CD14-positive monocyte (primary cell): ENCODE results near the gene EPHA1. TPM values are rescaled to one million over a fixed set of nuclear protein-coding genes. Genes with fewer than 3 reads are reported as not detected.

Source experiments
- DNase-seq, 3 donors: peaks; one replicate each; pipeline ENCODE4 v3.0.0-alpha.2; 2011 to 2022
- H2AFZ ChIP-seq: 2 replicates; pipeline ENCODE4 v1.6.0; 2012; ENCODE audit warnings: mild to moderate bottlenecking, low read depth, low read length, inconsistent platforms; ENCODE audit not compliant: insufficient read depth, poor library complexity, severe bottlenecking
- H3K27ac ChIP-seq, 2 donors: 1 replicate in 1 of 2; 2 replicates in 1 of 2; pipeline ENCODE4 v1.5.1; 2012 to 2013; ENCODE audit warnings: low read length in 2 of 2, control low read depth in 1 of 2, inconsistent platforms in 1 of 2, low read depth in 1 of 2, mild to moderate bottlenecking in 1 of 2
- H3K27me3 ChIP-seq, 2 donors: one replicate each; pipeline versions ENCODE4 v1.6.0 to v1.6.1; 2011 to 2013; ENCODE audit warnings: low read length in 2 of 2; ENCODE audit not compliant: control insufficient read depth in 2 of 2, insufficient read depth in 2 of 2
- H3K36me3 ChIP-seq, 2 donors: replicated peaks in 1 of 2; 1 replicate in 1 of 2; 2 replicates in 1 of 2; pipeline versions ENCODE4 v1.5.1 to v1.6.1; 2012 to 2013; ENCODE audit warnings: low read length in 2 of 2, control low read depth in 1 of 2, inconsistent platforms in 1 of 2, mild to moderate bottlenecking in 1 of 2; ENCODE audit not compliant: insufficient read depth in 2 of 2, control insufficient read depth in 1 of 2
- H3K4me1 ChIP-seq, 2 donors: 1 replicate in 1 of 2; 2 replicates in 1 of 2; pipeline versions ENCODE4 v1.5.1 to v1.6.1; 2012 to 2013; ENCODE audit warnings: low read length in 2 of 2, control low read depth in 1 of 2, inconsistent platforms in 1 of 2, mild to moderate bottlenecking in 1 of 2, moderate library complexity in 1 of 2; ENCODE audit not compliant: insufficient read depth in 2 of 2, control insufficient read depth in 1 of 2
- H3K4me2 ChIP-seq: replicated peaks from 2 replicates; pipeline ENCODE3; 2012; ENCODE audit warnings: low read length, moderate library complexity, mild to moderate bottlenecking; ENCODE audit not compliant: poor library complexity, severe bottlenecking; ENCODE audit errors: extremely low read depth
- H3K4me3 ChIP-seq, 3 experiments: fragments of 200-600 bp in 1 of 3; sonication (generic) in 1 of 3; replicated peaks in 1 of 3; 1 replicate in 2 of 3; 2 replicates in 1 of 3; pipeline ENCODE4 v1.5.1; 2011 to 2013; ENCODE audit warnings: low read length in 3 of 3, mild to moderate bottlenecking in 3 of 3, control low read depth in 2 of 3, low read depth in 2 of 3, inconsistent platforms in 1 of 3, moderate library complexity in 1 of 3
- H3K79me2 ChIP-seq: 2 replicates; pipeline ENCODE4 v1.6.0; 2012; ENCODE audit warnings: mild to moderate bottlenecking, control low read depth, inconsistent platforms, low read length, moderate library complexity; ENCODE audit not compliant: insufficient read depth
- H3K9ac ChIP-seq: 2 replicates; pipeline ENCODE4 v1.6.0; 2017; ENCODE audit warnings: low read length, mild to moderate bottlenecking; ENCODE audit not compliant: insufficient read depth, poor library complexity, severe bottlenecking
- H3K9me3 ChIP-seq, 2 donors: replicated peaks in 1 of 2; 1 replicate in 1 of 2; 2 replicates in 1 of 2; pipeline versions ENCODE4 v1.5.1 to v1.6.1; 2012 to 2013; ENCODE audit warnings: low read length in 2 of 2, control low read depth in 1 of 2; ENCODE audit not compliant: control insufficient read depth in 1 of 2, insufficient read depth in 1 of 2
- H4K20me1 ChIP-seq: 2 replicates; pipeline ENCODE4 v1.6.0; 2012; ENCODE audit warnings: mild to moderate bottlenecking, low read length, control low read depth, moderate library complexity; ENCODE audit not compliant: insufficient read depth
- H3K27ac Mint-ChIP-seq, 7 donors: one replicate each; pipeline ENCODE4 v1.8.0; 2020; ENCODE audit warnings: mild to moderate bottlenecking in 7 of 7, mixed read lengths in 7 of 7, moderate library complexity in 6 of 7, inconsistent platforms in 2 of 7
- H3K27me3 Mint-ChIP-seq, 3 donors: one replicate each; pipeline ENCODE4 v1.8.0; 2021 to 2022; ENCODE audit warnings: low read depth in 3 of 3, mild to moderate bottlenecking in 3 of 3, mixed read lengths in 3 of 3, moderate library complexity in 3 of 3, inconsistent platforms in 1 of 3
- H3K36me3 Mint-ChIP-seq, 2 donors: one replicate each; pipeline ENCODE4 v1.8.0; 2020; ENCODE audit warnings: mixed read lengths in 2 of 2, inconsistent platforms in 1 of 2, mild to moderate bottlenecking in 1 of 2
- H3K4me1 Mint-ChIP-seq: one replicate; pipeline ENCODE4 v1.8.0; 2020; ENCODE audit warnings: mild to moderate bottlenecking, mixed read lengths
- H3K4me3 Mint-ChIP-seq, 2 donors: one replicate each; pipeline ENCODE4 v1.8.0; 2020; ENCODE audit warnings: mild to moderate bottlenecking in 2 of 2, mixed read lengths in 2 of 2, moderate library complexity in 1 of 2
- H3K9me3 Mint-ChIP-seq, 7 donors: one replicate each; pipeline ENCODE4 v1.8.0; 2020 to 2022; ENCODE audit warnings: mixed read lengths in 7 of 7, mild to moderate bottlenecking in 6 of 7, moderate library complexity in 6 of 7, inconsistent platforms in 2 of 7
- CTCF ChIP-seq: fragments of 200-600 bp; IDR thresholded peaks from one replicate; pipeline ENCODE4 v1.8.0; 2022; ENCODE audit warnings: antibody characterized with exemption, mild to moderate bottlenecking
- WGBS: methylation state at CpG from one replicate; pipeline ENCODE4 v1.1.5; 2013; ENCODE audit warnings: missing lambda C conversion rate; ENCODE audit not compliant: insufficient coverage; 5-methylcytosine and 5-hydroxymethylcytosine counted together
- intact Hi-C, 2 donors: fragments of 100-400 bp; cut with micrococcal nuclease; formaldehyde crosslinking; loops; one replicate each; pipeline versions ENCODE4 v1.15.0 to v1.15.1; 2023
- polyA plus RNA-seq, 3 donors: library from polyadenylated mRNA; depleted of rRNA in 1 of 3; unstranded in 2 of 3; stranded (reverse) in 1 of 3; fragments of 300-500 nt in 2 of 3; fragments of >200 nt in 1 of 3; fragmentation: Illumina TruSeq in 2 of 3; gene quantifications; 1 replicate in 2 of 3; 2 replicates in 1 of 3; pipeline ENCODE4 v1.2.3, GENCODE V29; 2012 to 2021

The EPHA1 gene
- polyA plus RNA-seq, 3 donors = 0.50 to 0.95 TPM; not detected in 1

GRCh38 chr7:143397710-143398530, 10.7 kb downstream of the EPHA1 start:
- no peak overlapping the region for H3K4me3 ChIP-seq
- Mint-ChIP-seq H3K27ac (no peak overlapping the region), H3K36me3 (peaks cover 18 to 38% of the 10 kb centered on the region in 2 donors), H3K4me3 (no peak overlapping the region), H3K9me3 (no peaks in the 10 kb centered on the region), H3K27me3 (no peaks in the 10 kb centered on the region), H3K4me1 (peaks cover 24% of the 10 kb centered on the region)
- peaks cover 0 to 4% of the 10 kb centered on the region in 2 donors for H3K36me3 ChIP-seq
- no peaks in the 10 kb centered on the region for H3K9me3 ChIP-seq
- H3K79me2 ChIP-seq = no peaks in the 10 kb centered on the region
- no peaks in the 10 kb centered on the region for H3K27me3 ChIP-seq
- no peak overlapping the region for H3K4me2 ChIP-seq
- WGBS = 96% methylated on average over 15 of the region's 16 CpGs
- intact Hi-C loops = no loop called here
- H3K9ac ChIP-seq = no peak overlapping the region
- no peak overlapping the region for H2AFZ ChIP-seq
- TF ChIP-seq CTCF = no peak
- peaks cover 9 to 17% of the 10 kb centered on the region in 2 donors for H3K4me1 ChIP-seq
- peaks cover 24% of the 10 kb centered on the region for H4K20me1 ChIP-seq
- H3K27ac ChIP-seq = no peak overlapping the region
- DNase-seq = no peak

- Histone ChIP-seq H3K27ac (no peak overlapping the region), H3K79me2 (no peaks in the 10 kb centered on the region), H4K20me1 (peaks cover 34% of the 10 kb centered on the region), H3K4me3 (no peak overlapping the region), H3K36me3 (peaks cover 5 to 14% of the 10 kb centered on the region in 2 donors), H3K9ac (no peak overlapping the region), H3K27me3 (no peaks in the 10 kb centered on the region), H3K4me2 (no peak overlapping the region), H2AFZ (no peak overlapping the region), H3K4me1 (peaks cover 9 to 25% of the 10 kb centered on the region in 2 donors), H3K9me3 (no peaks in the 10 kb centered on the region)
- peak overlapping the region in 1 of 7 donors; percentile 24 for H3K27ac Mint-ChIP-seq
- peak in 1 of 3 donors; percentile 2 for DNase-seq
- H3K4me1 Mint-ChIP-seq = peaks cover 33% of the 10 kb centered on the region
- H3K4me3 Mint-ChIP-seq = no peak overlapping the region
- 90% methylated on average over 23 of the region's 28 CpGs for WGBS
- peaks cover 26 to 38% of the 10 kb centered on the region in 2 donors for H3K36me3 Mint-ChIP-seq
- intact Hi-C loops = no loop called here
- TF ChIP-seq CTCF = no peak
- H3K27me3 Mint-ChIP-seq = no peaks in the 10 kb centered on the region
- no peaks in the 10 kb centered on the region for H3K9me3 Mint-ChIP-seq
Measured at GRCh38 chr7:143396625-143397556, 11.8 kb downstream of the EPHA1 start.
